Activated naive CD8-positive, alpha-beta T cell (primary cell): ENCODE measurements around the gene SLC25A13.

Source experiments
- H3K27ac Mint-ChIP-seq: one replicate; pipeline ENCODE4 v1.8.0; 2021; ENCODE audit warnings: mixed read lengths
- H3K27me3 Mint-ChIP-seq: one replicate; pipeline ENCODE4 v1.8.0; 2021; ENCODE audit warnings: mixed read lengths
- H3K36me3 Mint-ChIP-seq: one replicate; pipeline ENCODE4 v1.8.0; 2021; ENCODE audit warnings: mixed read lengths
- H3K4me1 Mint-ChIP-seq: one replicate; pipeline ENCODE4 v1.8.0; 2021; ENCODE audit warnings: low read depth, mixed read lengths
- H3K4me3 Mint-ChIP-seq: one replicate; pipeline ENCODE4 v1.8.0; 2021; ENCODE audit warnings: mild to moderate bottlenecking, mixed read lengths
- H3K9me3 Mint-ChIP-seq: one replicate; pipeline ENCODE4 v1.8.0; 2021; ENCODE audit warnings: low read depth, mixed read lengths

SLC25A13 gene

DNA sequence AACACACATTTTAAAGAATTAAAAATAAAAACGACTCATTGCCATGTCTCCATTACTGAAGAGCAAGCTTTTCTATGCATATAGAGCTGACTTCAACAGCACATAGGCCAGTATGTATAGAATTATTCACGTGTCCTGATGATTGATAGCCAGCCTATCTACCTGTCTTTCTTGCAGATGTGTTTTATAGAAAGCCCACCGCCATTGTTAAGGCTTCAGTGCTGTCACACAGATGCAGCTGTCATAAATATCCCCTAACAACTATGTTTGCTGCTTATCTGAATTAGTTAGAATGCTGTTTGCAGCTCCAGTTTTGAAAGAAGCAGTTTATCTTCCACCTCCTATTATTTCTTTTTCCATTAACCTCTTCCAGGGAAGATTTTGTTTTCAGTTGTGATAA, 235.9 kb downstream of the SLC25A13 start:
- H3K4me3 Mint-ChIP-seq, result no peak overlapping the region
- H3K4me1 Mint-ChIP-seq, result no peaks in the 10 kb centered on the region
- no peaks in the 10 kb centered on the region for H3K9me3 Mint-ChIP-seq
- no peak overlapping the region for H3K27ac Mint-ChIP-seq
- H3K27me3 Mint-ChIP-seq, result peaks cover 11% of the 10 kb centered on the region
- H3K36me3 Mint-ChIP-seq, result no peaks in the 10 kb centered on the region

DNA sequence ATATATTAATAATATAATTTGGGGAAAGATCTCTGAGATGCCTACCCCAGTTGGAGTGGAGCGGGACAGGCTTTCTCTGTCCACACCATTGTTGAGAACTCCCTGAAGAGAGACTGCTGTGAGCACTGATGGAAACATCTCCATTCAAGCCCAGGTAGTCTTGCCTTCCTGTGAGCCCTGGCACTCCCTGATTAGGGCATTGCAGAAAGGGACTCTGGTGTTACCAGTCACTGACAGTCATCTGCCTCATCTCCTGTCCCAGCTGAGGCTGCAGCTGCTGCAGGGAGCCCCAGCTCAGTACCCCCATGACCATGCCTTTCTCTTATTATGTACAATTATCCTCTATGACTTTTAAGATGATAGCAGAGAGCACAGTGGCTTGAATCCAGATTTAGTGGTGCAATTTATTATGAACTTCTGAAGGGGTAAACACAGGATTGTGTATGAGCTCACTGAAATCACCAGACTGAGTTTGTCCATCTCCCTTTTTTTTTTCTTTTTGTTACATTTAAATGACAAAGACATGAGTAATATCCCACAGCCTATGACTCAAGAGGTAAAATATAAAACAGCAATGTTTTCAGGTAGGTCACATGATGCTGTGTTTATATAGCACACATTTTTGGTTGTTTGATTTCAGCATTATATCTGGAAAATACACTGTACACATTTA, 236.9 kb downstream of the SLC25A13 start:
- H3K9me3 Mint-ChIP-seq, result no peaks in the 10 kb centered on the region
- H3K27me3 Mint-ChIP-seq, result peaks cover 7% of the 10 kb centered on the region
- no peaks in the 10 kb centered on the region for H3K36me3 Mint-ChIP-seq
- no peak overlapping the region for H3K27ac Mint-ChIP-seq
- no peak overlapping the region for H3K4me3 Mint-ChIP-seq
- H3K4me1 Mint-ChIP-seq, result no peaks in the 10 kb centered on the region

- Mint-ChIP-seq H3K9me3 (no peaks in the 10 kb centered on the region), H3K36me3 (no peaks in the 10 kb centered on the region), H3K27me3 (peaks cover 11% of the 10 kb centered on the region)
These were observed 241.9 kb downstream of the SLC25A13 start for GRCh38 chr7:96080027-96080426.

DNA sequence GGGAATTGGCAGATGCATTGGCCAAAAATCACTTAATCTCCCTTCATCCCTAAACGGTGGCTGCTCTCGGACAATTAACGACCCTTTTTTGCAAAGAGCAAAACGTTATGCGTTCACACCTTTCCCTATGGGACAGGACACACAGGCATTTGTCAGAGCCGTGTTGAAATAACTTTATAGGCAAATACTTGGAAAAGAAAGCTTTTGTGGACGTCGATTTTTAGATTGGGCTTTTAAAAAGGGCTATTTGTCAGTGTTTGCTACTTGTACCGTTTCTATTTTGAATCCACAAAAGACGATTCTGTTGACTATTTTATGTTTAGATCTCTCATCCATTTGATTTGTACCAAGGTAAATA, 245.6 kb downstream of the SLC25A13 start:
- peaks cover 15% of the 10 kb centered on the region for H3K27me3 Mint-ChIP-seq
- H3K4me3 Mint-ChIP-seq, result peak overlapping the region; percentile 89
- no peaks in the 10 kb centered on the region for H3K36me3 Mint-ChIP-seq
- peaks cover 8% of the 10 kb centered on the region for H3K4me1 Mint-ChIP-seq
- no peak overlapping the region for H3K27ac Mint-ChIP-seq
- H3K9me3 Mint-ChIP-seq, result no peaks in the 10 kb centered on the region

More at GRCh38 chr7:96080027-96080426, 241.9 kb downstream of the SLC25A13 start:
- no peak overlapping the region for H3K4me3 Mint-ChIP-seq
- no peak overlapping the region for H3K27ac Mint-ChIP-seq
- H3K4me1 Mint-ChIP-seq, result peaks cover 8% of the 10 kb centered on the region

GRCh38 chr7:96075510-96076349, 246.2 kb downstream of the SLC25A13 start:
- no peaks in the 10 kb centered on the region for H3K36me3 Mint-ChIP-seq
- H3K27me3 Mint-ChIP-seq, result peaks cover 18% of the 10 kb centered on the region
- no peaks in the 10 kb centered on the region for H3K9me3 Mint-ChIP-seq
- no peak overlapping the region for H3K27ac Mint-ChIP-seq
- peaks cover 8% of the 10 kb centered on the region for H3K4me1 Mint-ChIP-seq
- peak overlapping the region; percentile 89 for H3K4me3 Mint-ChIP-seq

DNA sequence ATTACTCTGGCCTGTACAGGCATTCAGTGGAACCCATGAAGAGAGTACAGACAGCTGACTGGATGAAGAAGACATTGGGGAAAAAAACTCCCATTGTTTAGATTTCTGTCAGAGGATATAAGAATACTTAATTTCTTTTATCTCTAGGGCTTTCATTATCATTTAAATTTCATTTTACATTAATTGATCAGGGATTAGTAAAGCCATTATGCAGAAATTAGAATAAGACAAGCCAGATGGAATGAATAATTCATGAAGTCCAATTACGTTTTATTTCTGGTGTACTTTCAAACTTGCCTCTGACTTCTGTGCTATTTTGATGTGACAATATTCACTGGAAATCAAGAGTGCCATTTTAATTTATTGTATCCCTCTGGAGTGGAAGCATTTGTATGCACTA, 247.0 kb downstream of the SLC25A13 start:
- no peaks in the 10 kb centered on the region for H3K36me3 Mint-ChIP-seq
- H3K9me3 Mint-ChIP-seq, result no peaks in the 10 kb centered on the region
- peaks cover 8% of the 10 kb centered on the region for H3K4me1 Mint-ChIP-seq
- peak overlapping the region; percentile 89 for H3K4me3 Mint-ChIP-seq
- H3K27ac Mint-ChIP-seq, result no peak overlapping the region
- peaks cover 16% of the 10 kb centered on the region for H3K27me3 Mint-ChIP-seq
